ENCODE results near the gene GAB3. TPM values are rescaled to one million over a fixed set of nuclear protein-coding genes. Genes with fewer than 3 reads are reported as not detected.

The GAB3 gene
- total and polyA plus RNA-seq, 2 experiments from 2014 or later, result 0.89 to 1.8 TPM

GRCh38 chrX:154742613-154743012 is 8.3 kb downstream of the GAB3 start (continued):
- TF ChIP-seq ZNF462 (CRISPR knock-in tag; IDR thresholded peaks at IDR 0.05) (no peak), STAT1 (IDR thresholded peaks at IDR 0.05; ENCODE audit: unreplicated experiment) (no peak)

GRCh38 chrX:154739952-154740465 is 10.9 kb downstream of the GAB3 start:
- H3F3A ChIP-seq (replicated peaks; ENCODE audit: low read depth), result no peaks in the 10 kb centered on the region
- no peak overlapping the region for H3K4me2 ChIP-seq
- no peaks in the 10 kb centered on the region for H3K36me3 Mint-ChIP-seq (ENCODE audit: low read depth)
- H3K27ac ChIP-seq (ENCODE audit: low read depth), result no peak overlapping the region
- no peaks in the 10 kb centered on the region for H3K79me2 ChIP-seq (replicated peaks; ENCODE audit: insufficient read depth)
- no peak overlapping the region for H3K4me3 ChIP-seq
- H3K27ac Mint-ChIP-seq, result no peak overlapping the region
- ATAC-seq (no peak), DNase-seq (ENCODE audit: low spot score) (no peak)
- H3K9me2 ChIP-seq (ENCODE audit: insufficient read depth), result no peaks in the 10 kb centered on the region
- H3K36me3 ChIP-seq (ENCODE audit: insufficient read depth), result no peaks in the 10 kb centered on the region
- no peaks in the 10 kb centered on the region for H3K27me3 ChIP-seq (ENCODE audit: insufficient read depth)
- H3K4me1 ChIP-seq (ENCODE audit: insufficient read depth), result no peaks in the 10 kb centered on the region
- H4K20me1 ChIP-seq (replicated peaks; ENCODE audit: insufficient read depth), result no peaks in the 10 kb centered on the region
- TF ChIP-seq ETS1 (IDR thresholded peaks at IDR 0.05) (no peak), POLR2AphosphoS5 (IDR thresholded peaks at IDR 0.05; ENCODE audit: low read depth) (no peak), NANOG (IDR thresholded peaks at IDR 0.05; ENCODE audit: borderline replicate concordance) (no peak), CTCF (conservative IDR thresholded peaks at IDR 0.05; ENCODE audit: low read depth in 2 of 2) (no peak), ZNF114 (CRISPR knock-in tag; IDR thresholded peaks at IDR 0.05) (no peak), ZNF331 (CRISPR knock-in tag; IDR thresholded peaks at IDR 0.05; ENCODE audit: low read depth) (no peak), REST (IDR thresholded peaks at IDR 0.05; ENCODE audit: unreplicated experiment) (no peak)
- peaks cover 2% of the 10 kb centered on the region for H3K27me3 Mint-ChIP-seq (ENCODE audit: insufficient read depth, low read depth, poor library complexity)
- no peak overlapping the region for H3K4me3 Mint-ChIP-seq
- H2AFZ ChIP-seq, result no peak overlapping the region
- no peaks in the 10 kb centered on the region; the same call in 2 of the 3 replicates for H3K9me3 Mint-ChIP-seq
- H3K4me1 Mint-ChIP-seq, result no peaks in the 10 kb centered on the region
